Left colon (tissue), 2 donors: ENCODE data around the gene EDN2. TPM values are rescaled to one million over a fixed set of nuclear protein-coding genes. Genes with fewer than 3 reads are reported as not detected.

Experiments
- ATAC-seq: fragments of 200-7000 bp; cut with Tn5 transposase; one replicate; pipeline ENCODE4 v1.9.1; 2020; ENCODE audit warnings: mild to moderate bottlenecking, moderate library complexity
- DNase-seq, 2 donors: peaks; one replicate each; pipeline ENCODE4 v3.0.0-alpha.2; 2020
- intact Hi-C, 2 donors: fragments of 100-400 bp; cut with DNase I in 1 of 2; cut with micrococcal nuclease in 1 of 2; formaldehyde crosslinking; loops; one replicate each; pipeline versions ENCODE4 v1.11.2 to v1.14.0; 2022; cut with DNase I, micrococcal nuclease
- total RNA-seq, 2 donors: library from RNA; stranded (reverse); fragmentation: NEBNext Ultra II Directional; extraction: Animal tissue kit (Norgen Biotek cat#: 25700); gene quantifications; one replicate each; pipeline ENCODE4 v1.2.1, GENCODE V29; 2021
- donor health status: DM: no; HTN: no; CAD: no.
- donor health status: DM: yes; HTN: yes; CAD: no.

Gene EDN2
- total RNA-seq, 2 donors from 2014 or later = 4.8 to 19.3 TPM

- ATAC-seq = no peak
- no peak for DNase-seq
- intact Hi-C loops = no loop called here
Measured at GRCh38 chr1:41475859-41476567, 8.5 kb downstream of the EDN2 start.

- DNase-seq (no peak), ATAC-seq (no peak)
- intact Hi-C loops = no loop called here
Measured at GRCh38 chr1:41475346-41475745, 9.1 kb downstream of the EDN2 start.

GRCh38 chr1:41474490-41475271, 9.8 kb downstream of the EDN2 start:
- intact Hi-C loops = no loop called here
- DNase-seq (peak in 1 of 2 donors; percentile 54), ATAC-seq (peak; percentile 21)

GRCh38 chr1:41473738-41474362, 10.6 kb downstream of the EDN2 start:
- ATAC-seq (no peak), DNase-seq (no peak)
- intact Hi-C loops = no loop called here

- intact Hi-C loops = no loop called here
- ATAC-seq = no peak
- DNase-seq = no peak
Measured at GRCh38 chr1:41471658-41472057, 12.8 kb downstream of the EDN2 start.

- no peak for ATAC-seq
- intact Hi-C loops = no loop called here
- no peak for DNase-seq
Measured at GRCh38 chr1:41469706-41470105, 14.8 kb downstream of the EDN2 start.

- intact Hi-C loops = no loop called here
- ATAC-seq (peak; percentile 79), DNase-seq (peak in 1 of 2 donors; percentile 65)
Measured at GRCh38 chr1:41468122-41468762, 16.2 kb downstream of the EDN2 start.

GRCh38 chr1:41467673-41468072, 16.8 kb downstream of the EDN2 start:
- peak; percentile 41 for ATAC-seq

GRCh38 chr1:41466146-41466545, 18.3 kb downstream of the EDN2 start:
- ATAC-seq (peak; percentile 45), DNase-seq (peak; percentile 58 to 75)
- intact Hi-C loops = no loop called here

More at GRCh38 chr1:41467673-41468072, 16.8 kb downstream of the EDN2 start:
- DNase-seq = no peak
- intact Hi-C loops = no loop called here

GRCh38 chr1:41465741-41466140, 18.7 kb downstream of the EDN2 start:
- DNase-seq (no peak), ATAC-seq (no peak)
- intact Hi-C loops = no loop called here

- no peak for DNase-seq
Measured at GRCh38 chr1:41464885-41465284, 19.6 kb downstream of the EDN2 start.

GRCh38 chr1:41463516-41463915, 21.0 kb downstream of the EDN2 start:
- intact Hi-C loops = no loop called here
- DNase-seq (no peak), ATAC-seq (no peak)

More at GRCh38 chr1:41464885-41465284, 19.6 kb downstream of the EDN2 start:
- intact Hi-C loops = no loop called here
- ATAC-seq = no peak

- ATAC-seq (peak; percentile 45), DNase-seq (no peak)
- intact Hi-C loops = no loop called here
Measured at GRCh38 chr1:41462680-41463004, 21.8 kb downstream of the EDN2 start.

GRCh38 chr1:41461790-41462679, 22.4 kb downstream of the EDN2 start:
- peak; percentile 83 for ATAC-seq
- peak in 1 of 2 donors; percentile 20 for DNase-seq

GRCh38 chr1:41456847-41457540, 27.5 kb downstream of the EDN2 start:
- intact Hi-C loops = no loop called here

More at GRCh38 chr1:41461790-41462679, 22.4 kb downstream of the EDN2 start:
- intact Hi-C loops = no loop called here

GRCh38 chr1:41455479-41456332, 28.8 kb downstream of the EDN2 start:
- DNase-seq = peak in 1 of 2 donors; percentile 85
- intact Hi-C loops = no loop called here
- ATAC-seq = no peak

More at GRCh38 chr1:41456847-41457540, 27.5 kb downstream of the EDN2 start:
- ATAC-seq = no peak
- no peak for DNase-seq

GRCh38 chr1:41454406-41454805, 30.1 kb downstream of the EDN2 start:
- DNase-seq (peak; percentile 75 to 82), ATAC-seq (peak; percentile 86)
- intact Hi-C loops = no loop called here
